ENCODE data around the gene PRKN. TPM values are rescaled to one million over a fixed set of nuclear protein-coding genes. Genes with fewer than 3 reads are reported as not detected.

Gene PRKN
- total RNA-seq, 1 experiment from 2014 or later = 1.2 TPM

DNA sequence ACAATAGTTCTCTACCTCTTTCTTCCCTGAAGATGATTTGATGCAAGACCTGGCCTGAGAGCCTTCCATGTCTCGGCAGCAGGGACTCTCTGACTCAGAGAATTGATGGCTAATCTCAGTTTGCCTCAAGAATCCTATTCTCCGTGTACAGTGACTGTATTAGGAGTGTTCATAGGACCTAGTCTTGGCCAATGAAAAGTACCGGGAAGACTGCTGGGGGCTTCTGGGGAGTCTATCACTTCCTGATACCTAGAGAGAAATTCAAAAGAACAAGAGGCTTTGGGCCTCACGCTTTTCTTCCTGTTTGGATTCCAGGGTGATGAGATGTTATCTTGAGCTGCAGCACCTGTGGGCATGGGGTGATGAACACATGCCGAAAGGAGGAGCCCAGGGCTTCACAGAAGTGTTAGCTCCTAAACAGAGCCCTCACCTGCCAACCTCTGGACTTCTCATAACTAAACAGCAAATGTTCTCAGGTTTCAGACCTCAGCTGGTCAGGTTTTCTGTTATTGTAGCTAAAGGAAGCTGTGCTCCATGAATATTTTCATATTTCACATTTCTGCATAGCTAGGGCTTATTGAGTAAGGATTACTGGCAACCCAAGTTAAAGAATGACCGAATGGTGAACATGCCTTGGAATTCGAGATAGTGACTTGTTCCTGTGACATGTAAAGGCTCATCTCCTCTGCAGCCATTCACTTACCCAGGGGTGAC is 1130.6 kb downstream of the PRKN start:
- intact Hi-C loops (cut with micrococcal nuclease; ENCODE audit: unreplicated experiment) = no loop called here
- no peaks in the 10 kb centered on the region for H3K4me1 ChIP-seq (ENCODE audit: insufficient read depth, low read length, poor library complexity, severe bottlenecking)
- H3K27me3 ChIP-seq (replicated peaks; ENCODE audit: insufficient read depth, low read depth, low read length, poor library complexity) = no peaks in the 10 kb centered on the region
- no peaks in the 10 kb centered on the region for H3K9me3 ChIP-seq (ENCODE audit: low read depth, low read length, poor library complexity, severe bottlenecking)
- BruUV-seq (replicated peaks) = no TSS peak
- no peak for DNase-seq (ENCODE audit: low spot score)
- no peaks in the 10 kb centered on the region for H3K36me3 ChIP-seq (ENCODE audit: insufficient read depth, low read length, poor library complexity, severe bottlenecking)
- H3K27ac ChIP-seq (ENCODE audit: low read depth, low read length, poor library complexity, severe bottlenecking) = no peak overlapping the region
- H3K4me3 ChIP-seq (ENCODE audit: low read depth, low read length, poor library complexity, severe bottlenecking) = no peak overlapping the region
- ChIA-PET POLR2A (ENCODE audit: low non-redundant PET) (no interaction called here), CTCF (no interaction called here)
- TF ChIP-seq EZH2 (IDR thresholded peaks at IDR 0.05; ENCODE audit: borderline replicate concordance, low read depth, low read length, poor library complexity, severe bottlenecking) = no peak
- no peak for TF ChIP-seq CTCF (conservative IDR thresholded peaks at IDR 0.05; ENCODE audit: low read depth, low read length)

DNA sequence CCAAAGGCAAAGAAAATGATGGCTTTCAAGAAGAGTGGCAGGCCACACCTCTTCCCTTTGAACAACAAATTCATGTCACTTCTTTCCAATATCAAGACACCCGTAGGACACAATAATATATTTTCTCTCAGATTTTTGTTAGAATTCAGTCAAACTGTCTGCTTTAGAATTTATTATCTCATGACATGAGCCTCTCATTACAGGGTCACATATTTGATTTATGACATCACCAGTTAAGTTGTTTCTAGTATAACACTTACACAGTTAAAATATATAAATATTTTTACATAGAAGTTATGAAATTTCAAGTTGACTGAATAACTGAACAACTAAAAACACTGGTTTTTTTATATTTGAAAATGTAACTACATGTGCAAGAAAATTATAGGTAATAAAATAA is 1133.2 kb downstream of the PRKN start:
- Histone ChIP-seq H3K27ac (ENCODE audit: low read depth, low read length, poor library complexity, severe bottlenecking) (no peak overlapping the region), H3K4me3 (ENCODE audit: low read depth, low read length, poor library complexity, severe bottlenecking) (no peak overlapping the region), H3K27me3 (replicated peaks; ENCODE audit: insufficient read depth, low read depth, low read length, poor library complexity) (no peaks in the 10 kb centered on the region), H3K36me3 (ENCODE audit: insufficient read depth, low read length, poor library complexity, severe bottlenecking) (no peaks in the 10 kb centered on the region), H3K9me3 (ENCODE audit: low read depth, low read length, poor library complexity, severe bottlenecking) (no peaks in the 10 kb centered on the region), H3K4me1 (ENCODE audit: insufficient read depth, low read length, poor library complexity, severe bottlenecking) (no peaks in the 10 kb centered on the region)
- intact Hi-C loops (cut with micrococcal nuclease; ENCODE audit: unreplicated experiment) = no loop called here
- ChIA-PET POLR2A (ENCODE audit: low non-redundant PET) (no interaction called here), CTCF (no interaction called here)
- no peak for DNase-seq (ENCODE audit: low spot score)
- BruUV-seq (replicated peaks) = no TSS peak
- no peak for TF ChIP-seq CTCF (conservative IDR thresholded peaks at IDR 0.05; ENCODE audit: low read depth, low read length)
- no peak for TF ChIP-seq EZH2 (IDR thresholded peaks at IDR 0.05; ENCODE audit: borderline replicate concordance, low read depth, low read length, poor library complexity, severe bottlenecking)

DNA sequence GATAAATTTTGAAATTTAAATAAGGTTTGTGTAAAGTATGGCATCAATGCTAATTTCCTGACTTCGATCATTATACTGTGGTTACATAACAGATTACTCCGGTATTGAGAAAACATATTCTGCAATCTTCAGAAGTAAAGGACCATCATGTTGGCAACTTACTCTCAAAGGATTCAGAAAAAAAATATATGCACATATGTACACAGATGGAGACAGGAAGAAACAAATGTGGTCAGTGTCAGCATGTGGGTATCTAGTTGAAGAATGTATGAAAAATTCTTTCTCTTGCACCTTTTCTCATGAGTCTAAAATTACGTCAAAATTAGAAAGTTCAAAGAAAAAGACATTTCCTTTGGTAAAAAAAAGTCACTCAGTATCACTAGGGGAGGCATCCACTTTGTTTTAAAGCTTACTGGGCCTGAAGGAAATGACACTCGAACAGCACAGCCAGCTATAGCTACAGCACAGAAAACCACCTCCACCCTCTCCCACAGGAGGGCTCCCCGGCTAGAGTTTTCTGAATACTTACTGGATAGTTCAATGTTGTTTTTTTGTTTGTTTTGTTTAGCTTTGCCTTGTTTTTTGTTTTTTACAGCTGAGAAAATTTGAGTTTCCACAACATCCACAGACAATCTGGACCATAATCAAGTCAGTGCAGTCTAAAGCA is 1136.5 kb downstream of the PRKN start:
- Histone ChIP-seq H3K27ac (ENCODE audit: low read depth, low read length, poor library complexity, severe bottlenecking) (no peak overlapping the region), H3K27me3 (replicated peaks; ENCODE audit: insufficient read depth, low read depth, low read length, poor library complexity) (no peaks in the 10 kb centered on the region), H3K4me1 (ENCODE audit: insufficient read depth, low read length, poor library complexity, severe bottlenecking) (no peaks in the 10 kb centered on the region), H3K4me3 (ENCODE audit: low read depth, low read length, poor library complexity, severe bottlenecking) (no peak overlapping the region), H3K36me3 (ENCODE audit: insufficient read depth, low read length, poor library complexity, severe bottlenecking) (no peaks in the 10 kb centered on the region), H3K9me3 (ENCODE audit: low read depth, low read length, poor library complexity, severe bottlenecking) (no peaks in the 10 kb centered on the region)
- CTCF ChIA-PET = no interaction called here
- TF ChIP-seq EZH2 (IDR thresholded peaks at IDR 0.05; ENCODE audit: borderline replicate concordance, low read depth, low read length, poor library complexity, severe bottlenecking) = no peak
- TF ChIP-seq CTCF (conservative IDR thresholded peaks at IDR 0.05; ENCODE audit: low read depth, low read length) = no peak
- DNase-seq (ENCODE audit: low spot score) = no peak
- POLR2A ChIA-PET (ENCODE audit: low non-redundant PET) = no interaction called here
- BruUV-seq (replicated peaks) = no TSS peak
- intact Hi-C loops (cut with micrococcal nuclease; ENCODE audit: unreplicated experiment) = no loop called here

Measured in A673 (cell line).